LNCaP clone FGC (cell line): Measurements from ENCODE around the gene PEX11G.

Experiments used
- DNase-seq: peaks from one replicate; pipeline ENCODE4 v3.0.0-alpha.2; 2011; ENCODE audit warnings: low read depth
- H3K4me3 ChIP-seq: 2 replicates; pipeline ENCODE4 v1.5.1; 2011; ENCODE audit warnings: mild to moderate bottlenecking, low read depth, low read length, control low read depth
- TF ChIP-seq, protein P1 (sequence below): IDR thresholded peaks from 2 replicates; pipeline ENCODE4 v1.5.1; 2012; ENCODE audit warnings: mild to moderate bottlenecking; ENCODE audit not compliant: control insufficient read depth, insufficient read depth; ENCODE audit errors: extremely low read depth

The PEX11G gene

DNA sequence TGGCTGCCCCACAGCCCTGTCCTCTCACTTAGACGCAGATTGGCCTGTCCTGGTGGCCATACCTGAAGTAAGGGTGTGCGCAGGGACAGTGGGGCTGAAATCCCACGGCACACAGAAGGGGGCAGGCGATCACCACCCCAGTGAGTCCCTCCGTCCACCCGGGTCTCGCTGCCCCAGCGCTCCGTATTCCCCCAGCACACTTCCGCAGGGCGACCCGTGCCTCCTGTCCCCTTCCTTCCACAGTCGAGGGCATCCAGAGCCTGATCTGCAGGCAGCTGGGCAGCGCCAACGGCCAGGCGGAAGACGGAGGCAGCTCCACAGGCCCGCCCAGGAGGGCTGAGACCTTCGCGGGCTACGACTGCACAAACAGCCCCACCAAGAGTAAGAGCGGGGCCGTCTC, 25.3 kb downstream of the PEX11G start:
- no peak for DNase-seq
- H3K4me3 ChIP-seq, result no peak overlapping the region
- TF ChIP-seq, protein P1, sequence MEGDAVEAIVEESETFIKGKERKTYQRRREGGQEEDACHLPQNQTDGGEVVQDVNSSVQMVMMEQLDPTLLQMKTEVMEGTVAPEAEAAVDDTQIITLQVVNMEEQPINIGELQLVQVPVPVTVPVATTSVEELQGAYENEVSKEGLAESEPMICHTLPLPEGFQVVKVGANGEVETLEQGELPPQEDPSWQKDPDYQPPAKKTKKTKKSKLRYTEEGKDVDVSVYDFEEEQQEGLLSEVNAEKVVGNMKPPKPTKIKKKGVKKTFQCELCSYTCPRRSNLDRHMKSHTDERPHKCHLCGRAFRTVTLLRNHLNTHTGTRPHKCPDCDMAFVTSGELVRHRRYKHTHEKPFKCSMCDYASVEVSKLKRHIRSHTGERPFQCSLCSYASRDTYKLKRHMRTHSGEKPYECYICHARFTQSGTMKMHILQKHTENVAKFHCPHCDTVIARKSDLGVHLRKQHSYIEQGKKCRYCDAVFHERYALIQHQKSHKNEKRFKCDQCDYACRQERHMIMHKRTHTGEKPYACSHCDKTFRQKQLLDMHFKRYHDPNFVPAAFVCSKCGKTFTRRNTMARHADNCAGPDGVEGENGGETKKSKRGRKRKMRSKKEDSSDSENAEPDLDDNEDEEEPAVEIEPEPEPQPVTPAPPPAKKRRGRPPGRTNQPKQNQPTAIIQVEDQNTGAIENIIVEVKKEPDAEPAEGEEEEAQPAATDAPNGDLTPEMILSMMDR, result no peak

DNA sequence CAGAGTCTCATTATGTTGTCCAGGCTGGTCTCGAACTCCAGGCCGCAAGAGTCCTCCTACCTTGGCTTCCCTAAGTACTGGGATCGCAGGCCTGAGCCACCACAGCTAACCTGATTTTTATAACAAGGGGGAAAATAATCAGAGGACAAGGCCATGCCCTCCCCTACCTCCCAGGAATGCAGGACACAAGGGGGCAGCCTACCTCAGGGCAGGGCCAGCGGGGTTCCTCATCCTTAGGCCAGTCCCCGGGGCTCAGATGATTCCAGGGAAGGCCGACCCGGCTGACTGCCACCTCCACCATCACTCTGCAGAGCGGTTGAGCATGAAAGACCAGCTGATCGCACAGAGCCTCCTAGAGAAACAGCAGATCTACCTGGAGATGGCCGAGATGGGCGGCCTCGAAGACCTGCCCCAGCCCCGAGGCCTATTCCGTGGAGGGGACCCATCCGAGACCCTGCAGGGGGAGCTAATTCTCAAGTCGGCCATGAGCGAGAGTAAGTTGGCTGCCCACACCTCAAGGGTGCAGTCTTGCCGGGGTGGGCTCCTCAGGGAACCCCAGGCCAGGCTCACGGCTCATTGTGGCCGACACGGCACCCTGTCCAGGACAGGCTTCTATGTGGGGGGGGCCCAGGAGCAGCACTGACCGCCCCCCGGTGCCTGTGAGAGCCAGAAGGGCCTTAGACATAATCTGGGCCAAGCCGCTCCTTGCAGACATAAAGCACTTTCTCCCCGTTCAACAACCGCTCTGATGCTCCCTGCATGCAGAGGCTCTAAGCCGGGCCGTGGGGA, 26.8 kb downstream of the PEX11G start:
- no peak overlapping the region for H3K4me3 ChIP-seq
- TF ChIP-seq, protein P1, result no peak
- no peak for DNase-seq

DNA sequence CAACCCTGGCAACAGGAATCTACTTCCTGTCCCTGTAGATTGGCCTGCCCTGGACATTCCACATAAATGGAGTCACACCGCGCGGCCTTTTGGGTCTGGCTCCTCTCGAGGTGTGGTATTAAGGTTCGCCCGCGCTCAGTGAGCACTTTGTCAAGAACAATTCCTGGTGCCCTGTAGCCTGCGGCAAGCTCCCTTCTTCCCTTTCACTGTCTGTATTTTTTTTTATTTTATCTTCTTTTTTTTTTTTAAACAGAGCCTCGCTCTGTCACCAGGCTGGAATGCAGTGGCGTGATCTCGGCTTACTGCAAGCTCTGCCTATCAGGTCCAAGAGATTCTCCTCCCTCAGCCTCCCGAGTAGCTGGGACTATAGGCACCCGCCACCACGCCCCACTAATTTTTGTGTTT, 28.3 kb downstream of the PEX11G start:
- DNase-seq, result no peak
- TF ChIP-seq, protein P1, result no peak
- no peak overlapping the region for H3K4me3 ChIP-seq

DNA sequence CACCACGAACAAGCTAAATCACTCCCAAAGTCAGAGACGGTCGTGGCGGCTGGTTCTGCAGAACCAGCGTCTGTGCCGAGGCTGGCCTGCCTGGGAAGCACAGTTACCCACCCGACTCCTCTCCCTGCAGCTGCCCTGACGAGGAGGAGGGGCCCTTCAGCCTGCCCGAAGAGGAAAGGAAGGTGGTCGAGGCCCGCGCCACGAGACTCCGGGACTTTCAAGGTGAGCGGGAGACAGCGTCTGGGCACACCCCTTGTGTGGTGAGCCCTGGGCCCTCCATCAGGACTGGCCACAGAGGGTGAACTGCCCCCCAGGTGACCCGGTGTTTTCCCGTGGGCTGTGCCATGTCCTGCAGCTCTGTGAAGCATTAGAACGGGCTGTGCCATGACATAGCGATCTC, 29.1 kb downstream of the PEX11G start:
- TF ChIP-seq, protein P1, result no peak
- H3K4me3 ChIP-seq, result no peak overlapping the region
- no peak for DNase-seq

DNA sequence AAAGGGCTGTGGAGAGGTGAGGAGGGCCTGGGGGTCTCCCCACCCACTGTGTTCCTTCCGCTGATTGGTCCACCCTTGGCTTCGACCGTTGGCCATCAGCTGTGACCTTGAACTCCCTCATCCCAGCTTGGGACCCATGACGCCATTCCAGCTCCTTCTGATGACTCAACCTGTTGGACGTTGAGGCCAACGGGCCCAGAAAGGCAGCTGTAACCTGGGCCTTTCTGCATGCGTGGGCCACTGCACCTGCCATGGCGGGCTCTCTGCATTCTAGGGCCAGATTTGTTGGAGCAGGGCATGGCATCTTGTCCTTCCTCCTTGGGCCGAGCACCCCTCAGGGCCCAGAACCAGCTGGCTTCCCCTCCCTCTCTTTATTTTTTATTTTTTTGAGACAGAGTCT, 30.2 kb downstream of the PEX11G start:
- H3K4me3 ChIP-seq, result no peak overlapping the region
- TF ChIP-seq, protein P1, result no peak
- DNase-seq, result no peak

DNA sequence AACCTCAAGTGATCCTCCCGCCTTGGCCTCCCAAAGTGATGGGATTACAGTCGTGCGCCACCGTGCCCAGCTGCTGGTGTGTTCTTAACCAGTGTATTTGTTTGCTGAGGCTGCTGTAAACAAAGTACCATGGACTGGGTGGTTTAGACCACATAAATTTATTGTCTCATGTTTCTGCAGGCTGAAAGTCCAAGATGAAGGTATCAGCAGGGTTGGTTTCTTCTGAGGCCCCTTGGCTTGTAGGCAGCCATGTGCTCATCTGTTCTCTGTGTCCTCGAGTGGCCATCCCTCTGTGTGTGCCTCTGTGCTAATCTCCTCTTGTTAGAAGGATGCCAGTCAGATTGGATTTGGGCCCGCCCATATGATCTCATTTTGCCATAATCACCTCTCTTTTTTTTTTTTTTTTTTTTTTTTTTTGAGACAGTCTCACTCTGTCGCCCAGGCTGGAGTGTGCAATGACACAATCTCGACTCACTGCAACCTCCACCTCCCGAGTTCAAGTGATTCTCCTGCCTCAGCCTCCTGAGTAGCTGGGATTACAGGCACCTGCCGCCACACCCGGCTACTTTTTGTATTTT, 31.8 kb downstream of the PEX11G start:
- H3K4me3 ChIP-seq, result no peak overlapping the region
- TF ChIP-seq, protein P1, result no peak
- DNase-seq, result no peak
